ENCODE results near the gene RAB31. TPM values are rescaled to one million over a fixed set of nuclear protein-coding genes. Genes with fewer than 3 reads are reported as not detected.

Gene RAB31
- total and polyA plus RNA-seq, 2 of the 13 experiments (the other 11 are each of a cell fraction or from before 2014, with no cell fraction given), result 1.1 to 1.7 TPM

DNA sequence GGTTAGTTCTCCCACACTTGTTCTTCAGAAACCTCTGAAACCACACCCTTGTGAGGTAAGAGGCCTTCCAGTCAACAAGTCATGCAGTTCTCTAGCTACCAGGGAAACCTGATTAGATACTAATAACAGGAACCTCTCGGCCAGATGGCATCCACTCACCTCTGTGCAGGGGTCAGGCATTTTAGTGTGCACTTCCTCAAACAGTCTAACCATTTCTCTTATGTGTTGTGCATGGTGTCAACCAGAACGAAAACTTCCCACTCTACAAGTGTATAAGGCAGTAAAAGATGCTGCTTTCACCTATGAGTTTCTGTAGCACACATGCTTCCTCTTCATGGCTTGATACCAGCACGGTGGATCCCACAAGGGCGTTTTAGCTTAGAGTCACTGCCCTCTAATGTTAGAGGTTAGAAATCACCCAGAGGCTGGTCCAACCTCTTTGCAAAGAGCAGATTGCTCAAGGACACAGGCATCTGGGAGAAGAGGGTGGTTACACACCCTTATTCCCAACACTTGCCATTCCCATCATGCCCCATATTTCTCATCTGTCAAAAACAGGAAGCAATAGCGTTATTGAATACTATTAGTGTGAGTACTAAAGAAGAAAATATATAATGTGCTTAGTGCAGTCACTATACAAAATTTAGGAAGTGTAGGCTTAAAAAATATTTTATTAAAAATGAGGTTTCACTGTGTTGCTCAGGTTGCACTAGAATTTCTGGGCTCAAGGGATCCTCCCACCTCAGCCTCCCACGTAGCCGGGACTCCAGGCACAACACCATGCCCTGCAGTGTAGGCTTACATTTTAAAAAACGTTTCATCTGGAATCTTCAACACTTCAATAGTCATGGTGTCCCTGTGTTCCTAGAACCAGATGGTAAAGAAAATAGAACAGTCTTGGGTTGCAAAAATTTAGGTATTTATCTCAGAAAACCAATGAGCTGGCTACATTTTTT lies 34.5 kb upstream of the RAB31 start (continued):
- TF ChIP-seq, protein P1, sequence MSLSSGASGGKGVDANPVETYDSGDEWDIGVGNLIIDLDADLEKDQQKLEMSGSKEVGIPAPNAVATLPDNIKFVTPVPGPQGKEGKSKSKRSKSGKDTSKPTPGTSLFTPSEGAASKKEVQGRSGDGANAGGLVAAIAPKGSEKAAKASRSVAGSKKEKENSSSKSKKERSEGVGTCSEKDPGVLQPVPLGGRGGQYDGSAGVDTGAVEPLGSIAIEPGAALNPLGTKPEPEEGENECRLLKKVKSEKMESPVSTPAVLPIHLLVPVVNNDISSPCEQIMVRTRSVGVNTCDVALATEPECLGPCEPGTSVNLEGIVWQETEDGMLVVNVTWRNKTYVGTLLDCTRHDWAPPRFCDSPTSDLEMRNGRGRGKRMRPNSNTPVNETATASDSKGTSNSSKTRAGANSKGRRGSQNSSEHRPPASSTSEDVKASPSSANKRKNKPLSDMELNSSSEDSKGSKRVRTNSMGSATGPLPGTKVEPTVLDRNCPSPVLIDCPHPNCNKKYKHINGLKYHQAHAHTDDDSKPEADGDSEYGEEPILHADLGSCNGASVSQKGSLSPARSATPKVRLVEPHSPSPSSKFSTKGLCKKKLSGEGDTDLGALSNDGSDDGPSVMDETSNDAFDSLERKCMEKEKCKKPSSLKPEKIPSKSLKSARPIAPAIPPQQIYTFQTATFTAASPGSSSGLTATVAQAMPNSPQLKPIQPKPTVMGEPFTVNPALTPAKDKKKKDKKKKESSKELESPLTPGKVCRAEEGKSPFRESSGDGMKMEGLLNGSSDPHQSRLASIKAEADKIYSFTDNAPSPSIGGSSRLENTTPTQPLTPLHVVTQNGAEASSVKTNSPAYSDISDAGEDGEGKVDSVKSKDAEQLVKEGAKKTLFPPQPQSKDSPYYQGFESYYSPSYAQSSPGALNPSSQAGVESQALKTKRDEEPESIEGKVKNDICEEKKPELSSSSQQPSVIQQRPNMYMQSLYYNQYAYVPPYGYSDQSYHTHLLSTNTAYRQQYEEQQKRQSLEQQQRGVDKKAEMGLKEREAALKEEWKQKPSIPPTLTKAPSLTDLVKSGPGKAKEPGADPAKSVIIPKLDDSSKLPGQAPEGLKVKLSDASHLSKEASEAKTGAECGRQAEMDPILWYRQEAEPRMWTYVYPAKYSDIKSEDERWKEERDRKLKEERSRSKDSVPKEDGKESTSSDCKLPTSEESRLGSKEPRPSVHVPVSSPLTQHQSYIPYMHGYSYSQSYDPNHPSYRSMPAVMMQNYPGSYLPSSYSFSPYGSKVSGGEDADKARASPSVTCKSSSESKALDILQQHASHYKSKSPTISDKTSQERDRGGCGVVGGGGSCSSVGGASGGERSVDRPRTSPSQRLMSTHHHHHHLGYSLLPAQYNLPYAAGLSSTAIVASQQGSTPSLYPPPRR (CRISPR knock-in tag; IDR thresholded peaks at IDR 0.05; ENCODE audit: borderline replicate concordance), result 0 out of 2 replicates have a peak, but pooled peaks have one; percentile 36
- TF ChIP-seq ZNF431 (CRISPR knock-in tag; IDR thresholded peaks at IDR 0.05; ENCODE audit: borderline replicate concordance, low read depth) (no peak), BCL6 (CRISPR knock-in tag; IDR thresholded peaks at IDR 0.05) (0 out of 2 replicates have a peak, but pooled peaks have one; percentile 18), MED8 (CRISPR knock-in tag; IDR thresholded peaks at IDR 0.05; ENCODE audit: insufficient replicate concordance) (no peak), FOXJ3 (CRISPR knock-in tag; IDR thresholded peaks at IDR 0.05; ENCODE audit: borderline replicate concordance) (no peak), IRF2 (CRISPR knock-in tag; IDR thresholded peaks at IDR 0.05) (no peak), ZNF567 (CRISPR knock-in tag; IDR thresholded peaks at IDR 0.05; ENCODE audit: borderline replicate concordance) (no peak), RAD21 (CRISPR knock-in tag; IDR thresholded peaks at IDR 0.05) (peak; percentile 52; the same call in 1 of the 2 replicates), GTF3A (CRISPR knock-in tag; conservative IDR thresholded peaks at IDR 0.05) (no peak)
- TF ChIP-seq, protein P2, sequence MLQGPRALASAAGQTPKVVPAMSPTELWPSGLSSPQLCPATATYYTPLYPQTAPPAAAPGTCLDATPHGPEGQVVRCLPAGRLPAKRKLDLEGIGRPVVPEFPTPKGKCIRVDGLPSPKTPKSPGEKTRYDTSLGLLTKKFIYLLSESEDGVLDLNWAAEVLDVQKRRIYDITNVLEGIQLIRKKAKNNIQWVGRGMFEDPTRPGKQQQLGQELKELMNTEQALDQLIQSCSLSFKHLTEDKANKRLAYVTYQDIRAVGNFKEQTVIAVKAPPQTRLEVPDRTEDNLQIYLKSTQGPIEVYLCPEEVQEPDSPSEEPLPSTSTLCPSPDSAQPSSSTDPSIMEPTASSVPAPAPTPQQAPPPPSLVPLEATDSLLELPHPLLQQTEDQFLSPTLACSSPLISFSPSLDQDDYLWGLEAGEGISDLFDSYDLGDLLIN (CRISPR knock-in tag; IDR thresholded peaks at IDR 0.05; ENCODE audit: borderline replicate concordance), result no peak
- TF ChIP-seq, protein P3, sequence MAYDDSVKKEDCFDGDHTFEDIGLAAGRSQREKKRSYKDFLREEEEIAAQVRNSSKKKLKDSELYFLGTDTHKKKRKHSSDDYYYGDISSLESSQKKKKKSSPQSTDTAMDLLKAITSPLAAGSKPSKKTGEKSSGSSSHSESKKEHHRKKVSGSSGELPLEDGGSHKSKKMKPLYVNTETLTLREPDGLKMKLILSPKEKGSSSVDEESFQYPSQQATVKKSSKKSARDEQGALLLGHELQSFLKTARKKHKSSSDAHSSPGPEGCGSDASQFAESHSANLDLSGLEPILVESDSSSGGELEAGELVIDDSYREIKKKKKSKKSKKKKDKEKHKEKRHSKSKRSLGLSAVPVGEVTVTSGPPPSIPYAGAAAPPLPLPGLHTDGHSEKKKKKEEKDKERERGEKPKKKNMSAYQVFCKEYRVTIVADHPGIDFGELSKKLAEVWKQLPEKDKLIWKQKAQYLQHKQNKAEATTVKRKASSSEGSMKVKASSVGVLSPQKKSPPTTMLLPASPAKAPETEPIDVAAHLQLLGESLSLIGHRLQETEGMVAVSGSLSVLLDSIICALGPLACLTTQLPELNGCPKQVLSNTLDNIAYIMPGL (CRISPR knock-in tag; IDR thresholded peaks at IDR 0.05; ENCODE audit: borderline replicate concordance in 1 of 2, low read depth in 1 of 2), result 0 out of 4 replicates have a peak, but pooled peaks have one; percentile 8 to 43
- TF ChIP-seq, protein P4, sequence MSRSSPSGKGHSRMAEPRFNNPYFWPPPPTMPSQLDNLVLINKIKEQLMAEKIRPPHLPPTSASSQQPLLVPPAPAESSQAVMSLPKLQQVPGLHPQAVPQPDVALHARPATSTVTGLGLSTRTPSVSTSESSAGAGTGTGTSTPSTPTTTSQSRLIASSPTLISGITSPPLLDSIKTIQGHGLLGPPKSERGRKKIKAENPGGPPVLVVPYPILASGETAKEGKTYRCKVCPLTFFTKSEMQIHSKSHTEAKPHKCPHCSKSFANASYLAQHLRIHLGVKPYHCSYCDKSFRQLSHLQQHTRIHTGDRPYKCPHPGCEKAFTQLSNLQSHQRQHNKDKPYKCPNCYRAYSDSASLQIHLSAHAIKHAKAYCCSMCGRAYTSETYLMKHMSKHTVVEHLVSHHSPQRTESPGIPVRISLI (CRISPR knock-in tag; IDR thresholded peaks at IDR 0.05; ENCODE audit: borderline replicate concordance), result peak; percentile 67; the same call in 1 of the 2 replicates
- TF ChIP-seq, protein P5, sequence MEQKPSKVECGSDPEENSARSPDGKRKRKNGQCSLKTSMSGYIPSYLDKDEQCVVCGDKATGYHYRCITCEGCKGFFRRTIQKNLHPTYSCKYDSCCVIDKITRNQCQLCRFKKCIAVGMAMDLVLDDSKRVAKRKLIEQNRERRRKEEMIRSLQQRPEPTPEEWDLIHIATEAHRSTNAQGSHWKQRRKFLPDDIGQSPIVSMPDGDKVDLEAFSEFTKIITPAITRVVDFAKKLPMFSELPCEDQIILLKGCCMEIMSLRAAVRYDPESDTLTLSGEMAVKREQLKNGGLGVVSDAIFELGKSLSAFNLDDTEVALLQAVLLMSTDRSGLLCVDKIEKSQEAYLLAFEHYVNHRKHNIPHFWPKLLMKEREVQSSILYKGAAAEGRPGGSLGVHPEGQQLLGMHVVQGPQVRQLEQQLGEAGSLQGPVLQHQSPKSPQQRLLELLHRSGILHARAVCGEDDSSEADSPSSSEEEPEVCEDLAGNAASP (CRISPR knock-in tag; IDR thresholded peaks at IDR 0.05; ENCODE audit: borderline replicate concordance), result peak; percentile 81; the same call in 1 of the 2 replicates
